IMR-90 (cell line): ENCODE data around the gene ARPC5. TPM values are rescaled to one million over a fixed set of nuclear protein-coding genes. Genes with fewer than 3 reads are reported as not detected.

Source experiments
- ATAC-seq: fragments of 200-7000 bp; cut with Tn5 transposase; 2 replicates; pipeline ENCODE4 v1.9.1; 2020; ENCODE audit warnings: low read depth, mild to moderate bottlenecking, moderate library complexity
- BruUV-seq: library from RNA; stranded (reverse); fragments of 400-500 nt; replicated peaks from 2 replicates; lab custom pipeline; 2021; lab: Mats Ljungman, UMichigan
- CTCF ChIA-PET: fragments of 300-600 bp; formaldehyde crosslinking; extraction: SDS; loops from one replicate; lab custom pipeline; 2021; ENCODE audit warnings: antibody characterized with exemption; lab: Yijun Ruan, JAX
- POLR2A ChIA-PET: fragments of 300-600 bp; sonication (Branson Sonifier 250); formaldehyde crosslinking; loops from one replicate; lab custom pipeline; 2022; ENCODE audit warnings: antibody characterized with exemption; ENCODE audit not compliant: unreplicated experiment; lab: Charles Lee
- DNase-seq: peaks from one replicate; pipeline ENCODE4 v3.0.0; 2013
- H2AFZ ChIP-seq: replicated peaks from 2 replicates; pipeline ENCODE3; 2013; ENCODE audit warnings: low read length, mild to moderate bottlenecking; ENCODE audit not compliant: poor library complexity
- H2AK5ac ChIP-seq: 2 replicates; pipeline ENCODE4 v1.6.1; 2013; ENCODE audit warnings: low read depth, low read length, inconsistent platforms
- H2AK9ac ChIP-seq: replicated peaks from 2 replicates; pipeline ENCODE3; 2013; ENCODE audit warnings: mild to moderate bottlenecking, low read depth, low read length, moderate library complexity; ENCODE audit not compliant: poor library complexity
- H2BK120ac ChIP-seq: 2 replicates; pipeline ENCODE4 v1.6.1; 2013; ENCODE audit warnings: low read depth, low read length, inconsistent platforms
- H2BK15ac ChIP-seq: 3 replicates; pipeline ENCODE4 v1.6.1; 2013; ENCODE audit warnings: low read depth, low read length, inconsistent platforms
- H2BK20ac ChIP-seq: 2 replicates; pipeline ENCODE4 v1.6.1; 2013; ENCODE audit warnings: low read depth, mild to moderate bottlenecking, inconsistent platforms, low read length, moderate library complexity
- H2BK5ac ChIP-seq: 2 replicates; pipeline ENCODE4 v1.6.1; 2013; ENCODE audit warnings: mild to moderate bottlenecking, low read depth, low read length, inconsistent platforms; ENCODE audit not compliant: poor library complexity, severe bottlenecking
- H3K14ac ChIP-seq: replicated peaks from 2 replicates; pipeline ENCODE4 v1.6.1; 2013; ENCODE audit warnings: low read depth, low read length, inconsistent platforms
- H3K18ac ChIP-seq: 2 replicates; pipeline ENCODE4 v1.6.1; 2013; ENCODE audit warnings: low read depth, low read length, control low read depth
- H3K23ac ChIP-seq: 2 replicates; pipeline ENCODE4 v1.6.1; 2013; ENCODE audit warnings: low read depth, low read length, inconsistent platforms
- H3K27ac ChIP-seq: 2 replicates; pipeline ENCODE4 v1.5.1; 2013; ENCODE audit warnings: mild to moderate bottlenecking, control low read depth, low read length; ENCODE audit not compliant: insufficient read depth
- H3K27me3 ChIP-seq: 2 replicates; pipeline ENCODE4 v1.6.1; 2013; ENCODE audit warnings: low read length; ENCODE audit not compliant: control insufficient read depth, insufficient read depth
- H3K36me3 ChIP-seq: 2 replicates; pipeline ENCODE4 v1.6.1; 2013; ENCODE audit warnings: low read length, mixed read lengths; ENCODE audit not compliant: control insufficient read depth, insufficient read depth
- H3K4ac ChIP-seq: 2 replicates; pipeline ENCODE4 v1.6.1; 2013; ENCODE audit warnings: low read depth, low read length, inconsistent platforms
- H3K4me1 ChIP-seq: 2 replicates; pipeline ENCODE4 v1.6.1; 2013; ENCODE audit warnings: low read length, mixed read lengths; ENCODE audit not compliant: control insufficient read depth, insufficient read depth
- H3K4me2 ChIP-seq: 2 replicates; pipeline ENCODE4 v1.6.1; 2013; ENCODE audit warnings: low read depth, mild to moderate bottlenecking, control low read depth, low read length, moderate library complexity
- H3K4me3 ChIP-seq: 2 replicates; pipeline ENCODE4 v1.5.1; 2013; ENCODE audit warnings: low read depth, mild to moderate bottlenecking, control low read depth, low read length, moderate library complexity; ENCODE audit not compliant: insufficient read depth
- H3K56ac ChIP-seq: 2 replicates; pipeline ENCODE4 v1.6.1; 2013; ENCODE audit warnings: low read length, inconsistent platforms; ENCODE audit not compliant: insufficient read depth; ENCODE audit errors: extremely low read depth
- H3K79me1 ChIP-seq, 2 experiments: 2 replicates each; pipeline ENCODE4 v1.6.1; 2013; ENCODE audit warnings: low read length in 2 of 2, inconsistent platforms in 1 of 2, low read depth in 1 of 2
- H3K9ac ChIP-seq: 2 replicates; pipeline ENCODE4 v1.6.1; 2013; ENCODE audit warnings: low read depth, low read length, control low read depth
- H3K9me1 ChIP-seq: 2 replicates; pipeline ENCODE4 v1.6.1; 2013; ENCODE audit warnings: low read length, inconsistent platforms; ENCODE audit not compliant: insufficient read depth
- H3K9me3 ChIP-seq: 2 replicates; pipeline ENCODE4 v1.6.1; 2013; ENCODE audit warnings: low read length; ENCODE audit not compliant: control insufficient read depth, insufficient read depth
- H4K20me1 ChIP-seq: 2 replicates; pipeline ENCODE4 v1.6.1; 2013; ENCODE audit warnings: low read length, inconsistent platforms; ENCODE audit not compliant: insufficient read depth
- H4K5ac ChIP-seq: 2 replicates; pipeline ENCODE4 v1.6.1; 2013; ENCODE audit warnings: mild to moderate bottlenecking, low read depth, low read length, control low read depth
- H4K8ac ChIP-seq, 2 experiments: 2 replicates each; pipeline ENCODE4 v1.6.1; 2013; ENCODE audit warnings: low read depth in 2 of 2, low read length in 2 of 2, control low read depth in 1 of 2, inconsistent platforms in 1 of 2
- H4K91ac ChIP-seq: 2 replicates; pipeline ENCODE4 v1.6.1; 2013; ENCODE audit warnings: low read depth, low read length, inconsistent platforms; ENCODE audit not compliant: insufficient read depth
- CEBPB ChIP-seq: IDR thresholded peaks from 2 replicates; pipeline ENCODE4 v1.6.1; 2012; ENCODE audit warnings: low read depth, low read length, improper control_type of control experiment
- MAZ ChIP-seq: IDR thresholded peaks from 2 replicates; pipeline ENCODE4 v1.6.1; 2012; ENCODE audit warnings: low read depth, mild to moderate bottlenecking, low read length, improper control_type of control experiment, moderate library complexity, borderline replicate concordance
- WGBS, 2 experiments: methylation state at CpG; one replicate each; pipeline versions ENCODE4 v1.1.5 to v1.1.7; 2013; ENCODE audit warnings: missing lambda C conversion rate in 2 of 2; ENCODE audit not compliant: insufficient read length in 1 of 2; ENCODE audit errors: extremely low coverage in 2 of 2; 5-methylcytosine and 5-hydroxymethylcytosine counted together
- dilution Hi-C: fragments of 300-500 bp; cut with HindIII; formaldehyde crosslinking; loops from one replicate; pipeline ENCODE4 v1.14.3; 2018; ENCODE audit warnings: low sequenced_read_pairs; ENCODE audit not compliant: unreplicated experiment
- in situ Hi-C: fragments of 300-500 bp; cut with MboI; formaldehyde crosslinking; loops from 3 replicates; pipeline ENCODE4 v1.14.3; 2019; ENCODE audit warnings: low sequenced_read_pairs, inconsistent platforms, mixed read lengths
- intact Hi-C: fragments of 100-400 bp; cut with micrococcal nuclease; formaldehyde crosslinking; loops from 2 replicates; pipeline ENCODE4 v1.10.0; 2022
- polyA plus RNA-seq, 3 experiments: library from polyadenylated mRNA; depleted of rRNA; stranded (reverse); fragments of >200 nt; gene quantifications; 2 replicates each; pipeline ENCODE4 v1.2.3, GENCODE V29; 2012; ENCODE audit warnings: low replicate concordance in 1 of 3
- total RNA-seq: library from RNA; depleted of rRNA; stranded (reverse); fragments of >200 nt; gene quantifications from 2 replicates; pipeline ENCODE4 v1.2.3, GENCODE V29; 2012

ARPC5 gene
- total and polyA plus RNA-seq, 2 of the 4 experiments (the other 2 are of a cell fraction) = 132 to 212 TPM

- Histone ChIP-seq H3K4me1 (peaks cover 7% of the 10 kb centered on the region), H4K20me1 (no peaks in the 10 kb centered on the region), H3K27me3 (no peaks in the 10 kb centered on the region), H2AK5ac (peak overlapping the region; percentile 18; the same call in 1 of the 2 replicates), H3K9me3 (no peaks in the 10 kb centered on the region), H2BK5ac (no peak overlapping the region), H2BK15ac (0 out of 3 replicates have a peak overlapping the region, but pooled peaks have one; percentile 8), H3K56ac (no peak overlapping the region), H3K4me3 (no peak overlapping the region), H3K9ac (no peak overlapping the region), H3K14ac (peak overlapping the region; percentile 68), H3K4ac (peak overlapping the region; percentile 52), H3K36me3 (no peaks in the 10 kb centered on the region), H3K23ac (no peak overlapping the region), H2BK20ac (peak overlapping the region; percentile 23; the same call in 1 of the 2 replicates), H3K79me1 (no peaks in the 10 kb centered on the region), H4K5ac (no peak overlapping the region), H3K4me2 (no peak overlapping the region), H2AK9ac (no peak overlapping the region), H4K91ac (no peak overlapping the region; the same call in 1 of the 2 replicates), H4K8ac (no peak overlapping the region), H3K27ac (no peak overlapping the region), H3K9me1 (peaks cover 5% of the 10 kb centered on the region; the same call in 1 of the 2 replicates), H3K18ac (no peak overlapping the region), H2AFZ (no peak overlapping the region), H2BK120ac (no peak overlapping the region; the same call in 1 of the 2 replicates)
- ATAC-seq (no peak), DNase-seq (no peak)
- intact Hi-C loops = no loop called here
- no TSS peak for BruUV-seq
- dilution Hi-C loops = no loop called here
- CTCF ChIA-PET = no interaction called here
- no peak for TF ChIP-seq MAZ
- TF ChIP-seq CEBPB = no peak
- POLR2A ChIA-PET = no interaction called here
- WGBS, 2 experiments = no CpG with 5 or more reads among the region's 3 CpGs
- in situ Hi-C loops = no loop called here
These were observed 34.9 kb downstream of the ARPC5 start for GRCh38 chr1:183600634-183601033.
